ENCODE results near the gene ZHX3. TPM values are rescaled to one million over a fixed set of nuclear protein-coding genes. Genes with fewer than 3 reads are reported as not detected.

The ZHX3 gene
- total and polyA plus RNA-seq, 2 donors (not counting 1 experiment from before 2014, with no cell fraction given), result 4.3 to 22.2 TPM

GRCh38 chr20:41183391-41183790, 134.1 kb downstream of the ZHX3 start:
- ChIA-PET CTCF (no interaction called here), POLR2A (no interaction called here)
- WGBS (ENCODE audit: insufficient coverage), result 100% methylated on average over 3 of the region's 6 CpGs
- H4K20me1 ChIP-seq (ENCODE audit: control insufficient read depth, insufficient read depth, low read length, poor library complexity, severe bottlenecking), result no peaks in the 10 kb centered on the region
- Mint-ChIP-seq H3K27ac (no peak overlapping the region), H3K4me1 (no peaks in the 10 kb centered on the region), H3K9me3 (ENCODE audit: insufficient read depth) (no peaks in the 10 kb centered on the region), H3K4me3 (no peak overlapping the region), H3K27me3 (no peaks in the 10 kb centered on the region)
- H3K4me3 ChIP-seq (ENCODE audit: control extremely low read depth in 1 of 5, extremely low read depth in 1 of 5, insufficient read depth in 1 of 5, low read depth in 2 of 5, low read length in 4 of 5), result no peak overlapping the region
- H3K9me3 ChIP-seq (ENCODE audit: control extremely low read depth in 1 of 3, control insufficient read depth in 2 of 3, insufficient read depth in 1 of 3, low read length in 2 of 3), result peaks cover 0 to 2% (median 0%) of the 10 kb centered on the region in 3 donors
- H2AFZ ChIP-seq (ENCODE audit: insufficient read depth, low read depth, low read length, poor library complexity, severe bottlenecking), result no peak overlapping the region
- no peaks in the 10 kb centered on the region for H3K4me1 ChIP-seq (ENCODE audit: control insufficient read depth in 2 of 2, insufficient read depth in 2 of 2, low read length in 2 of 2)
- H3K4me2 ChIP-seq (replicated peaks; ENCODE audit: low read depth, low read length, poor library complexity, severe bottlenecking), result no peak overlapping the region
- intact Hi-C loops (cut with micrococcal nuclease), result no loop called here
- peaks cover 0 to 11% of the 10 kb centered on the region in 2 experiments for H3K36me3 ChIP-seq (replicated peaks in 1 of 2; ENCODE audit: control extremely low read depth in 1 of 2, control insufficient read depth in 1 of 2, extremely low read depth in 1 of 2, insufficient read depth in 2 of 2, low read length in 1 of 2)
- no peak for DNase-seq
- H3K27ac ChIP-seq (ENCODE audit: low read length in 2 of 2), result no peak overlapping the region
- no peak overlapping the region for H3K9ac ChIP-seq (ENCODE audit: low read length)
- no peaks in the 10 kb centered on the region for H3K27me3 ChIP-seq (replicated peaks in 1 of 4; ENCODE audit: control extremely low read depth in 1 of 4, control insufficient read depth in 3 of 4, insufficient read depth in 4 of 4, low read length in 3 of 4)
- TF ChIP-seq EZH2 (IDR thresholded peaks at IDR 0.05; ENCODE audit: borderline replicate concordance, insufficient read depth, low read depth, low read length, poor library complexity, severe bottlenecking), result no peak
- no peak for TF ChIP-seq CTCF (IDR thresholded peaks at IDR 0.05)
- no peaks in the 10 kb centered on the region for H3K79me2 ChIP-seq (ENCODE audit: control insufficient read depth, insufficient read depth, low read length)
- ATAC-seq (ENCODE audit: low read depth), result no peak

- 94% methylated on average over 4 of the region's 10 CpGs for WGBS (ENCODE audit: insufficient coverage)
- POLR2A ChIA-PET, result no interaction called here
- no peak for DNase-seq
These were observed 135.0 kb downstream of the ZHX3 start for GRCh38 chr20:41182296-41183212.

More at GRCh38 chr20:41182296-41183212, 135.0 kb downstream of the ZHX3 start:
- Histone ChIP-seq H3K27ac (ENCODE audit: low read length in 2 of 2) (no peak overlapping the region), H3K9me3 (ENCODE audit: control extremely low read depth in 1 of 3, control insufficient read depth in 2 of 3, insufficient read depth in 1 of 3, low read length in 2 of 3) (no peaks in the 10 kb centered on the region), H3K36me3 (replicated peaks in 1 of 2; ENCODE audit: control extremely low read depth in 1 of 2, control insufficient read depth in 1 of 2, extremely low read depth in 1 of 2, insufficient read depth in 2 of 2, low read length in 1 of 2) (peaks cover 0 to 11% of the 10 kb centered on the region in 2 experiments), H3K4me3 (ENCODE audit: control extremely low read depth in 1 of 5, extremely low read depth in 1 of 5, insufficient read depth in 1 of 5, low read depth in 2 of 5, low read length in 4 of 5) (no peak overlapping the region), H3K9ac (ENCODE audit: low read length) (no peak overlapping the region), H3K79me2 (ENCODE audit: control insufficient read depth, insufficient read depth, low read length) (no peaks in the 10 kb centered on the region), H2AFZ (ENCODE audit: insufficient read depth, low read depth, low read length, poor library complexity, severe bottlenecking) (no peak overlapping the region), H3K27me3 (replicated peaks in 1 of 4; ENCODE audit: control extremely low read depth in 1 of 4, control insufficient read depth in 3 of 4, insufficient read depth in 4 of 4, low read length in 3 of 4) (no peaks in the 10 kb centered on the region), H4K20me1 (ENCODE audit: control insufficient read depth, insufficient read depth, low read length, poor library complexity, severe bottlenecking) (no peaks in the 10 kb centered on the region), H3K4me1 (ENCODE audit: control insufficient read depth in 2 of 2, insufficient read depth in 2 of 2, low read length in 2 of 2) (no peaks in the 10 kb centered on the region), H3K4me2 (replicated peaks; ENCODE audit: low read depth, low read length, poor library complexity, severe bottlenecking) (no peak overlapping the region)
- CTCF ChIA-PET, result interaction anchor here (2.4 to 3.1 kb wide), 2 partner anchors 10 to 157 kb away, joined by 11 read pairs; partner anchors contain the start of gene LPIN3
- Mint-ChIP-seq H3K4me1 (no peaks in the 10 kb centered on the region), H3K4me3 (no peak overlapping the region), H3K9me3 (ENCODE audit: insufficient read depth) (no peaks in the 10 kb centered on the region), H3K27ac (no peak overlapping the region), H3K27me3 (no peaks in the 10 kb centered on the region)
- ATAC-seq (ENCODE audit: low read depth), result no peak
- intact Hi-C loops (cut with micrococcal nuclease), result no loop called here
- no peak for TF ChIP-seq EZH2 (IDR thresholded peaks at IDR 0.05; ENCODE audit: borderline replicate concordance, insufficient read depth, low read depth, low read length, poor library complexity, severe bottlenecking)
- TF ChIP-seq CTCF (IDR thresholded peaks at IDR 0.05), result no peak

Data from B cell (primary cell).